Measurements from ENCODE around the gene LRRC4C. TPM values are rescaled to one million over a fixed set of nuclear protein-coding genes. Genes with fewer than 3 reads are reported as not detected.

Gene LRRC4C
- total RNA-seq, 2 experiments from 2014 or later = not detected

GRCh38 chr11:40716344-40717130 lies 742.9 kb downstream of the LRRC4C start:
- ATAC-seq (ENCODE audit: low read depth) = no peak
- POLR2A ChIA-PET = no interaction called here
- H3K27ac Mint-ChIP-seq = no peak overlapping the region
- H3K4me3 Mint-ChIP-seq = no peak overlapping the region
- H3K27me3 Mint-ChIP-seq = no peaks in the 10 kb centered on the region
- H3K4me1 Mint-ChIP-seq = no peaks in the 10 kb centered on the region
- peaks cover 5% of the 10 kb centered on the region for H3K9me3 Mint-ChIP-seq
- H3K36me3 Mint-ChIP-seq = no peaks in the 10 kb centered on the region
- DNase-seq = no peak

- no peak overlapping the region for H3K27ac Mint-ChIP-seq
- POLR2A ChIA-PET = no interaction called here
- H3K4me1 Mint-ChIP-seq = no peaks in the 10 kb centered on the region
- ATAC-seq (ENCODE audit: low read depth) = no peak
- no peak overlapping the region for H3K4me3 Mint-ChIP-seq
- H3K36me3 Mint-ChIP-seq = no peaks in the 10 kb centered on the region
- peaks cover 9% of the 10 kb centered on the region for H3K9me3 Mint-ChIP-seq
- H3K27me3 Mint-ChIP-seq = no peaks in the 10 kb centered on the region
- DNase-seq = no peak
These were observed 746.4 kb downstream of the LRRC4C start for GRCh38 chr11:40713083-40713482.

- no peak for ATAC-seq (ENCODE audit: low read depth)
- no peak overlapping the region for H3K4me3 Mint-ChIP-seq
- POLR2A ChIA-PET = no interaction called here
- no peaks in the 10 kb centered on the region for H3K27me3 Mint-ChIP-seq
- H3K36me3 Mint-ChIP-seq = no peaks in the 10 kb centered on the region
- no peaks in the 10 kb centered on the region for H3K4me1 Mint-ChIP-seq
- no peak overlapping the region for H3K27ac Mint-ChIP-seq
- DNase-seq = no peak
- peaks cover 6% of the 10 kb centered on the region for H3K9me3 Mint-ChIP-seq
These were observed 758.4 kb downstream of the LRRC4C start for GRCh38 chr11:40701027-40701426.

- Mint-ChIP-seq H3K27ac (no peak overlapping the region), H3K27me3 (no peaks in the 10 kb centered on the region), H3K4me1 (no peaks in the 10 kb centered on the region), H3K4me3 (no peak overlapping the region), H3K36me3 (no peaks in the 10 kb centered on the region), H3K9me3 (no peaks in the 10 kb centered on the region)
- DNase-seq = no peak
- POLR2A ChIA-PET = no interaction called here
- ATAC-seq (ENCODE audit: low read depth) = no peak
These were observed 769.6 kb downstream of the LRRC4C start for GRCh38 chr11:40689823-40690222.

GRCh38 chr11:40688369-40688768 lies 771.1 kb downstream of the LRRC4C start:
- no peak for DNase-seq
- H3K36me3 Mint-ChIP-seq = no peaks in the 10 kb centered on the region
- H3K4me1 Mint-ChIP-seq = no peaks in the 10 kb centered on the region
- no peak for ATAC-seq (ENCODE audit: low read depth)
- no peak overlapping the region for H3K27ac Mint-ChIP-seq
- H3K4me3 Mint-ChIP-seq = no peak overlapping the region
- POLR2A ChIA-PET = no interaction called here
- H3K27me3 Mint-ChIP-seq = no peaks in the 10 kb centered on the region
- H3K9me3 Mint-ChIP-seq = no peaks in the 10 kb centered on the region

- Mint-ChIP-seq H3K9me3 (peaks cover under 1% of the 10 kb centered on the region), H3K4me3 (no peak overlapping the region), H3K27ac (no peak overlapping the region), H3K27me3 (no peaks in the 10 kb centered on the region), H3K4me1 (no peaks in the 10 kb centered on the region), H3K36me3 (no peaks in the 10 kb centered on the region)
- POLR2A ChIA-PET = no interaction called here
- DNase-seq (no peak), ATAC-seq (ENCODE audit: low read depth) (no peak)
These were observed 772.7 kb downstream of the LRRC4C start for GRCh38 chr11:40686765-40687164.

- POLR2A ChIA-PET = no interaction called here
These were observed 776.4 kb downstream of the LRRC4C start for GRCh38 chr11:40683010-40683409.

GRCh38 chr11:40679276-40679675 lies 780.2 kb downstream of the LRRC4C start:
- ATAC-seq (ENCODE audit: low read depth) (no peak), DNase-seq (no peak)
- POLR2A ChIA-PET = no interaction called here
- H3K27me3 Mint-ChIP-seq = no peaks in the 10 kb centered on the region
- H3K36me3 Mint-ChIP-seq = no peaks in the 10 kb centered on the region
- no peak overlapping the region for H3K4me3 Mint-ChIP-seq
- peaks cover 11% of the 10 kb centered on the region for H3K9me3 Mint-ChIP-seq
- H3K4me1 Mint-ChIP-seq = no peaks in the 10 kb centered on the region
- H3K27ac Mint-ChIP-seq = no peak overlapping the region

More at GRCh38 chr11:40683010-40683409, 776.4 kb downstream of the LRRC4C start:
- no peaks in the 10 kb centered on the region for H3K4me1 Mint-ChIP-seq
- ATAC-seq (ENCODE audit: low read depth) (no peak), DNase-seq (no peak)
- no peaks in the 10 kb centered on the region for H3K27me3 Mint-ChIP-seq
- no peak overlapping the region for H3K27ac Mint-ChIP-seq
- peaks cover 8% of the 10 kb centered on the region for H3K9me3 Mint-ChIP-seq
- H3K4me3 Mint-ChIP-seq = no peak overlapping the region
- H3K36me3 Mint-ChIP-seq = no peaks in the 10 kb centered on the region

- no peaks in the 10 kb centered on the region for H3K27me3 Mint-ChIP-seq
- no peak for ATAC-seq (ENCODE audit: low read depth)
- no peak for DNase-seq
- POLR2A ChIA-PET = no interaction called here
- H3K9me3 Mint-ChIP-seq = peaks cover 19% of the 10 kb centered on the region
- no peak overlapping the region for H3K4me3 Mint-ChIP-seq
- no peak overlapping the region for H3K27ac Mint-ChIP-seq
- no peaks in the 10 kb centered on the region for H3K36me3 Mint-ChIP-seq
- H3K4me1 Mint-ChIP-seq = no peaks in the 10 kb centered on the region
These were observed 812.2 kb downstream of the LRRC4C start for GRCh38 chr11:40647295-40647694.

- Mint-ChIP-seq H3K9me3 (peaks cover 10% of the 10 kb centered on the region), H3K36me3 (no peaks in the 10 kb centered on the region)
- POLR2A ChIA-PET = no interaction called here
These were observed 817.2 kb downstream of the LRRC4C start for GRCh38 chr11:40642284-40642683.

GRCh38 chr11:40619654-40620053 lies 839.8 kb downstream of the LRRC4C start:
- peaks cover under 1% of the 10 kb centered on the region for H3K9me3 Mint-ChIP-seq
- no peaks in the 10 kb centered on the region for H3K4me1 Mint-ChIP-seq
- no peak overlapping the region for H3K4me3 Mint-ChIP-seq
- H3K27ac Mint-ChIP-seq = no peak overlapping the region
- no peaks in the 10 kb centered on the region for H3K36me3 Mint-ChIP-seq
- POLR2A ChIA-PET = no interaction called here
- DNase-seq (no peak), ATAC-seq (ENCODE audit: low read depth) (no peak)
- H3K27me3 Mint-ChIP-seq = no peaks in the 10 kb centered on the region

More at GRCh38 chr11:40642284-40642683, 817.2 kb downstream of the LRRC4C start:
- Mint-ChIP-seq H3K4me1 (no peaks in the 10 kb centered on the region), H3K4me3 (no peak overlapping the region), H3K27ac (no peak overlapping the region), H3K27me3 (no peaks in the 10 kb centered on the region)
- ATAC-seq (ENCODE audit: low read depth) = no peak
- no peak for DNase-seq

GRCh38 chr11:40606800-40607199 lies 852.7 kb downstream of the LRRC4C start:
- POLR2A ChIA-PET = no interaction called here
- no peak for DNase-seq
- H3K27ac Mint-ChIP-seq = no peak overlapping the region
- H3K27me3 Mint-ChIP-seq = no peaks in the 10 kb centered on the region
- no peaks in the 10 kb centered on the region for H3K4me1 Mint-ChIP-seq
- peaks cover 13% of the 10 kb centered on the region for H3K9me3 Mint-ChIP-seq
- ATAC-seq (ENCODE audit: low read depth) = no peak
- H3K4me3 Mint-ChIP-seq = no peak overlapping the region
- no peaks in the 10 kb centered on the region for H3K36me3 Mint-ChIP-seq

GRCh38 chr11:40602866-40603552 lies 856.4 kb downstream of the LRRC4C start:
- ATAC-seq (ENCODE audit: low read depth) = no peak
- Mint-ChIP-seq H3K4me1 (no peaks in the 10 kb centered on the region), H3K9me3 (peaks cover 13% of the 10 kb centered on the region), H3K27ac (no peak overlapping the region), H3K4me3 (no peak overlapping the region), H3K27me3 (no peaks in the 10 kb centered on the region), H3K36me3 (no peaks in the 10 kb centered on the region)
- no peak for DNase-seq
- POLR2A ChIA-PET = no interaction called here

- peaks cover 7% of the 10 kb centered on the region for H3K9me3 Mint-ChIP-seq
- H3K27me3 Mint-ChIP-seq = no peaks in the 10 kb centered on the region
- no peaks in the 10 kb centered on the region for H3K4me1 Mint-ChIP-seq
- ATAC-seq (ENCODE audit: low read depth) (no peak), DNase-seq (no peak)
- H3K4me3 Mint-ChIP-seq = no peak overlapping the region
- POLR2A ChIA-PET = no interaction called here
- no peaks in the 10 kb centered on the region for H3K36me3 Mint-ChIP-seq
- no peak overlapping the region for H3K27ac Mint-ChIP-seq
These were observed 861.8 kb downstream of the LRRC4C start for GRCh38 chr11:40597546-40598113.

All from activated naive CD8-positive, alpha-beta T cell treated with anti-CD3 and anti-CD28 coated beads, Interleukin-2, amount 10 ng/mL, durations not matched to agents 7 days and 5 days (primary cell).